HG03378 (cell line): ENCODE results near the gene OR10H5.
"Not testable (repeated sequence)": the region's sequence is repeated elsewhere in the genome, so short reads cannot be mapped to it uniquely, and the experiment has no call there.

ENCODE experiments used
- ATAC-seq: cut with Tn5 transposase; IDR thresholded peaks from one replicate; pipeline ENCODE4 v1.9.1; 2021; ENCODE audit warnings: mild to moderate bottlenecking, moderate library complexity; ENCODE audit not compliant: unreplicated experiment

The OR10H5 gene, protein sequence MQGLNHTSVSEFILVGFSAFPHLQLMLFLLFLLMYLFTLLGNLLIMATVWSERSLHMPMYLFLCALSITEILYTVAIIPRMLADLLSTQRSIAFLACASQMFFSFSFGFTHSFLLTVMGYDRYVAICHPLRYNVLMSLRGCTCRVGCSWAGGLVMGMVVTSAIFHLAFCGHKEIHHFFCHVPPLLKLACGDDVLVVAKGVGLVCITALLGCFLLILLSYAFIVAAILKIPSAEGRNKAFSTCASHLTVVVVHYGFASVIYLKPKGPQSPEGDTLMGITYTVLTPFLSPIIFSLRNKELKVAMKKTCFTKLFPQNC

DNA sequence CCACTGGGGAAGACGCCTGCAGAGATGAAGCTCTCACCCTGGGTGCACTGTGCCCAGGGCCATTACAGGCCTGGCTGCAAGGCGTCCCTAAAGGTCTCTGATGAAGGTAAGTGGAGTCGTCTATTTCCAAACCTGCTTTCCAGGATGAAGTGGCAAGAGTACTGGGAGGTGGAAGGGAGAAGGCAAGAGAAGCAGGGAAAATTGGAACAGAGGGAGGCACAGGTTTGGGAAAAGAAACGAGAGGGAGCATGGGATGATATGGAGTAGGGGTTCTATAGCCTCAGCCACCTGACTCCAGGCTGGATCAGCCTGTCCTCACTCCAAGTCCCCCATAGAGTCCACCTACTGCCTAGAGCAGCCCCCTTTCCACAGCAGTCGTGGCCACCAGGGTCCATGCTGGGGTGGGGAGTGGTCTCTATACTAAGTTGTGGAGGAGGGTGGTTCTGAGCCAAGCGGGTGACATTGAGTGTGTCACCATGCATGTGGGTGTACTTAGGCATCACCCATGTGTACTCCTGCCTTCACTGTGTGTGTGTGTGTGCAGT lies at the start of gene OR10H5:
Gene OR10H5, plus strand, starts transcription at position 51 of the 545 bp plus-strand sequence. CDS start 6,388 bp downstream, outside the sequence.
- no peak for ATAC-seq

DNA sequence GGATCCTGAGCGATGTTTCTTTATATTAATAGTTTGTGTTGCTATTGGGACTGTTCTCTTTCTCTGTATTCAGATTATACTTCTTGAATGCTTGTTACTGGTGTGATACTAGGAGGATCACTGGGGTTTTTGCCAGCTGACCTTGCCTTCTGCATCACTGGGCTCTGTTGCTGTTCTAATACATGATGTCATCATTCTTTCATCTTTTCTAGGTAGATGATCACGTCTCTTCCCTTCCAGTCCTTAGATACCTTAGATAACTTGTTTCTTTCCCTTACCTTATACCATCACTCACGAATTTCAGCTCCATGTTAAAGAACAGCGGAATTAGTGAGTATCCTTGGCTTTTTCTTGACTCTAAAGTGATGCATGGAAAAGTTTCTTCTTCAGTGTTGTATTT lies 49.7 kb upstream of the OR10H5 start, which contains the start of gene OR10H3:
Gene OR10H3, plus strand, starts transcription at position 264 of the 400 bp plus-strand sequence. CDS start 3,408 bp downstream, outside the sequence.
- ATAC-seq = no peak

DNA sequence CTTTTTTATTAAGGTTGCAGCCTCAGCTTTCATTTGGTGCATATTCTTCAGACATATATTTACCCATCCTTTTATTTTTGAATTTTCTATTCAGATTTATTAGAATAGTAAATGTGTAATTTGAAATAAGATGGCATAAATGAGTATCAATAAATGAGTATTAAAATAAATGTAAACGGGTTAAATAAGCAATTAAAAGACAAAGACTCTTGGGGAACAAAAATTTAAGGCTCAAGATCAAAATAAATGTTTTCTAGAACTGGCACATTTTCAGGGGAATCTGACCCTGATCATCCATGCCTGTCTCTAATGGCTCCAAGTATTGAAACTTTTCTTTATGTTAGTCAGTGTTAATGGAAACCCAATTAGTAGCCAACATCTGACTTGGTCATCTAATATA lies 46.7 kb upstream of the OR10H5 start:
- no peak for ATAC-seq

DNA sequence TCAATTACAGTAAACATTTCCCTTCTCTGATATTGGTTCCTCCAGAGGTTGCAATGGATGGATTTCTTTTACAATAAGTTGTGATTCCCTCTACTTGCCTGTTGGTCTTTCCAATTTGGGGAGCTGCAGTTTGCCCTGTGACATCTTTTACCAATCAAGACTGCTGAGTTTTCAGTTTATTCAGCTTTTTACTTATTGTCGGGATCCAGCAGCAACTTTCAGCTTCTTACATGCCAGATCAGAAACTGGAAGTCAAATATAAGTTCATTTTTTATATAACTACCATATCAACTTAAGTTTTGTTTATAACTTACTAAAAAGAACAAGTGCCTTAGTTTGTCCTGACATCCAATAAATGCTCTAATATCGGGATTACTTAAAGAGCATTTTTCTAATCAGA lies 39.2 kb upstream of the OR10H5 start:
- ATAC-seq = no peak

DNA sequence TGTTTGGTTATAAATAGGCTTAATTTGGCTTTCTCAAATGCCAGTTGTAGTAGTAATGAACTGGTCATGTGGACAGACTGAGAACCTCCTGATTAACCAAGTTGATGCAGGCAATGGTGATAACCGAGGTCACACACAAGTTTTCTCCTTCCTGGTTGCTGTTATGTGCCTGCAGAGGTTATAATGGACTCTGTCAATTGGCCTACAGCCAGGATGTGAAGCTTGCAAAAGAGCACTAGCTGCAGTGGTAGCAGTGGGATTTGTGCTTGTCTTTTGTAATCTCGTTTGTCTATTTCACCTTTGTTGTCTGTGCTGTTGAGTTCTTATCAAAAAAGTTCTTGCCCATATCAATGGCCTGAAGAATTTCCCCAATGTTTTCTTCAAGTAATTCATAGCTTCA lies 29.1 kb upstream of the OR10H5 start:
- ATAC-seq = no peak

DNA sequence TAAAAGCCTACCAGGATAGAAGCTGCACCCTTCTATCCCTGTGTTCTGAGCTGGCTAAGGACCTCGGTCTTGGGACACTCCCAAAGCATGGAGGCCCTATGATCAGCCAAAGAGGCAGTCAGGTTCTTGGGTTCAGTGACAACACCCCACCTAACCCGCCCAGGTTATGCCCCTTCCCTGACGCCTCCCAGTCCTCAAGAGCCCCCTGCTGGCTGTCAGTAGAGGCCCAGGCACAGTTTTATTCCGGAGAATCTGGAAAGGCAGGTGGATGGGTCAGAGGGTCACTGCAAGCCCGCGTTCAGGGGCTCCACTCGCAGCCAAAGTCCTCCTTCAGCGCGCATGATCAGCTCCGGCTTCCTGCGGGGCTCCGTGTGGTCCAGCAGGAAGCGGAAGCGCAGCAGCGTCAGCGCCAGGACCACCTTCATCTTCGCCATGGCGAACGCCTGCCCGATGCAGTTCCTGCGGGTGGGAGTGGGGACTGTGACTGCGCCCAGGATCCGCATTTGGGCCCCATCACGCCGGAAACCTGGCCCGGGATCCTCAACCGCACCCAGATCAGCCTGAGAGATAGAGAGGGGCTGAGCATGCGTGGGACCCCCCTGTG lies 27.4 kb upstream of the OR10H5 start:
- no peak for ATAC-seq

DNA sequence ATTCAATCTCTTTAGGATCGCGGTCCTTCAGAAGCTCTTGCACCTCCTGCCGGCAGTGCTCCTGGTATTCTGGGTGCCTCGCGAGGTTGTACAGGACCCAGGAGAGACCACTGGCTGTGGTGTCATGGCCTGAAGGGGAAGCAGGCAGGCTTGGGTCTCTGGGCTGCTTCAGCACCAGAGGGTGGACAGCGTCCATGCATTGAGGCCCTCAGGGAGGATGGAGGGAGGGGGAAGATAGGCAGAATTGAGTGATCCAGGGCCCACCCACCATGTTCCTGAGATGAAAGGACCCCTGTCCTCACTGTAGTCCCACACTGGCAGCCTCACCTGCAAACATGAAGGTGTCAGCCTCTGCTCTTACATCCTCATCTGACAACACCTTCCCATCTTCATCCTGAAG lies 17.9 kb upstream of the OR10H5 start:
- no peak for ATAC-seq

DNA sequence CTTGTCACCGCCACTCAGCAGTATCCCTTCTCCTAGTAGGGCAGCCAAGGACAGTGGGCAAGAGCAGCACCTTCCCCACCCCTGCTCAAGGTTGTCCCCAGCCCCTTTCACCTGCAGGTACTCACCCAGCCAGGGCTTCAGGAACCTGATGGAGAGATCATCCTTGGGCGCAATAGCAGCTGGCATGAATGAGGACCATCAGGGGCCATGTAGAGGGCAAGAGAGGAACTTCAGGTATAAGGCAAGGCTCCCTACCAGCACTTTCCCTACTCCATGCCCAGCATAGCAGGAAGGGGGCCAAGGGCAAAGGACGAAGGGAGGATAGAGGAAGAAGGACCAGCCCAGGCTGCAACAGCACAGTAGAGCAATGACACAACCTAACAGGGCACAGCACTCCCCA lies 13.3 kb upstream of the OR10H5 start:
- ATAC-seq = not testable (repeated sequence)

DNA sequence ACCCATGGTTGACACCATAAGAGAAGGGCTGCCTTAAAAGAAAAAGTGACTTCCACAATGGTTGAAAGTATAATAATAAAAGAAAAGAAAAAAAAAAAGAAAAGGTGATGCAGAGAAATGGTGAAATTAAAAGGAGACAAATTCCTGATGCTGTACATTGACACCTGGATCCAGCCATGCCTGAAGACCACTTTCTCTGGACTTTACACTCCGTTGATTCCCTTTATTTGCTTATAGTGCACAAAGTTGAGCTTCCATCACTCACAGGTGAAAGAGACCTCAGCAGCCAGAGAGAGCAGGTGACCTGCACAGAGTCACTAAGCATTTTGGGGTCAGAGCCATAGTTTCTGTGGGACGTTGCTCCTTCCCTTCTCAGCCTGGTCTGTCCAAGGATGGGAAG lies 12.2 kb upstream of the OR10H5 start:
- ATAC-seq = no peak

DNA sequence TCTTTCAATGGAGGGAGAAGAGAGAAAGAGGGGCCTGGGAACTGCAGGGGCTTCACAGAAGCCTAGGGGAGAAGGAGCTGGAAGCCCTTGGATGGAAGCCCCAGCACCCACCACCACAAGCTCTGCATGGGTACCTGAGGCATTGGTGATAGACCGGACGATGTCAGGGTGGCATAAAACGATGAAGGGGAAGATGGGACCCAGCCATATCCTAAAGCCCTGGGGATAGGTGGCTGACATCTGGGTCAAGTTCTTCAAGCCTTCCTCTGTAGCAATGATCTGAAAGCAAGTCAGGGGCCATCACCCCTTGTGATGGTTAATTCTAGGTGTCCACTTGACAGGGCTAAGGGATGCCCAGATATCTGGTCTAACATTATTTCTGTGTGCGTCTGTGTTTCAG lies 11.2 kb upstream of the OR10H5 start:
- no peak for ATAC-seq

DNA sequence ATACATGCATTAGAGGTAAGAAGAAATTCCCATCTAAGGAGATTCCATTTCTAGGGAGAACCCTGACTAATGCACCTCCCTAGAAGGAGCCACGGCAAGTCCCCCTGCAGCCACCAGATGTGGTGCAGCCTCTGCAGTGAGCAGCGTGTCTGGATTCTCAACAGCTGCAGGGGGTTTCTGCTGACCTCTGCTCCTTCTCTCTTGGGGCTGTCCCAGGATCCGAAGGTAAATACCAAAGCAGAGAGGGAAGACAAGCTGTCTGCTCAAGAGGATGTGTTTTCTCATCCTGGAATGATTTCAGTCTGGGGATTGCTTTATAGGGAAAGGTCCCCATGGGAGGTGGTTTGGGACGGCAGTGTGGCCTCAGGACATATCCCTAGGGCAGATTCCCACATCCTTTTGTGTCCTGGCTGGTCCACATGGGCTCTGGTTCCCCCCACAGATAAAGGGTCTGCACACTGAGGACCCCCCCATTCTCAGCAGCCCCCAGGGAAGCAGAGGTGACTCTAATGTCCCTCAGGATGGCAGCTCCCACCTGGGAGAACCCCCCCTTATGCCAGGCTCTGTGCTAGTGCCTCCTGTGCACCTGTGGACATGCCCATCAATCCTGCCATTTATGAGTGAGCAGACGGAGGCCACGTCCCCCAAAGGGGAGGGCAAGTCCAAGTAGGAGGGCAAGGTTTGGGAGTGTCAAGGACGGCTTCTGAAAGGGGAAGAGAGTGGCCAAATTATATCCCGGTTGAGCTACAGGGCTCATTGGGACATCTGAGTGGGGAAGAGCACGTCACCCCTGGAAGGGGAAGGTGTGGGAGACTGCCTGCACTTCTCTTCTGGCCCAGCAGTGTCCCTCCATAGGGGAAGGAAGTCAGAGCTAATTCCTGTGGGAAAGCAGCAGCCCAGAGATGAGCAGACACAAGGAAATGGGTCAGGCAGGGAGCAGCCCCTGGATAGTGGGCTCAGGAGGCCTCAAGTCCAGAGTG lies 10.2 kb upstream of the OR10H5 start:
- ATAC-seq = no peak

DNA sequence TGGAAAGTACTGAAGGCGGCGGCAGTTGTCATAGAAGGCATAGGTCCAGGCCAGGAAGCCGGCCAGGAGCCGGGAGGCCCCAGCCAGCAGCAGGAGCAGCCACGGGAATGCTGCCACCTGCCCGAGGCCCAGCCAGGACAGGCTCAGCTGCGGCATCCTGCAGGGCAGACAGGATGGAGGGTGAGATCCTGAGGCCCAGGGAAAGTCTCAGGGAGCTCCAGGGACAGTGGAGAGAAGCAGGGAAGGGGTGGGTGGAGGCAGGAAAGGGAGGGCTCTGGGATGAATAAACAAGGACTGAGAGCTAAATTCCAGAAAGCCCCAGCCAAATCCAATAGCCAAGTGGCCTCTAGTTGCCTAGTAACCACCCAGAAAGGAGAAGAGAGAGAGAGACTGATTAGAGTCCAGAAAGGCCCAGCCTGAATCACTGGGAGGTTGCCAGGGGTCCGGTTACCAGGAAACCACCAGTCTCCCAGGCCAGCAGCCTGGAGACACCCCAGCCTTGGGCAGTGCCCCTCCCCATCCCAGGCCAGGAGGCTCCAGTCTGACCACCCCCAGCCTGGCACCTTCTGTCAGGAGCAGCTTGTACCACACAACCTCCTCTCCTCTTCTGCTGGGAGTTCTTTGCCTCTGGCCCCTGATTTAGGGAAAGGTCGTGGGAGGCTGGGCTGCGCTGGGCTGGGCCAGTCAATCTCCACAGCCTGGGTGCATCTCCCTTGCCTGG lies 7.5 kb upstream of the OR10H5 start:
- ATAC-seq = no peak

DNA sequence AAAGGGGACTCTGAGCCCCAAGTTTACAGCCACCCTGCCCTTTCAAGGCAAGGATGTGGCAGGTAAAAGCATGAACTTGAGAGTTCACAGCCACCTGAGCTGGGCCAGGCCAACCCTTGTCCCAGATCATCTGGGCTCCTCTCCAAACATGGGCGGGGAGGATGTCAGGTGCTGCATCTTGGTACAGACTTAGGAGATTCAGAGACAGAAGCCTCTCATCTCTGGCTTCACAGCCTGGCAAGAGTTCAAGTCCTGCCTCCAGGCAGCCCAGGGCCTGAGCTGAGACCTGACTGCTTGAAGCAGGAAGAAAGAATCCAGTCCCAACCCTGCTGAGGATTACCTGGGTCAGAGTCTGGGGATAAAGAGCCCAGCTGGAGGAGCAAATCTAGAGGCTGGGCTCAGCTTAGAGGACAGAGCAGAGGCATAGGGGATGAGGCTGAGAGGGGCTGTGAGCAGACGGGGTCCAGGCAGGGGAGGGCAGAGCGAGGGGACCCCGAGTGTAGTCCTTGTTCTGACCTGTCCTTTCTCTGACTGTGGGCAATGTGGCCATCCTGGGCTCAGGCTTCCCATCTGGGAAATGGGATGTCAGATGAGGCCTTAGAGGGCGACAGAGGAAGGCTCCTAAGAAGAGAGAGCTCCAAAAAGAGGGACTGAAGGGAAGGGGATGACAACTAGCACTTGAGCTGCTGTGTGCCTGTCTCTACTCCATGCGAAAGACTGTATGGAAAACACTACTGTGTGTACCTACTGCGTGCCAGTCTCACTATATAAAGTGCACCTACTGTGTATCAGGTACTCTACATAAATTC lies 6.6 kb upstream of the OR10H5 start:
- ATAC-seq = no peak

DNA sequence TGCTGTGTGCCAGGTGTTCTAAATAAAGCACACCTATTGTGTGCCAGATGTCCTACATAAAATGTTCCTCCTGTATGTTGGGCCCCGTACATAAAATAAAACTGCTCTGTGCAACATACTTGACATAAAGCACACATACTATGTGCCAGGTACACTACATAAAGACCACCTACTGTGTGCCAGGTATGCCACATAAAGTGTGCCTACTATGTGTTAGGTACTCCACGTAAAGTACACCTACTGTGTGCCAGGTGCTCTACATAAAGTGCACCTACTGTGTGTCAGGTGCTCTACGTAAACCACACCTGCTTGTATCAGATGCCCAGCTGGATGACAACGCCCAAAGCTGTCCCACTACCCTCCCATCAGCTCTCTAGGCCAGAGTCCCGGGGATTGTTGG lies 5.8 kb upstream of the OR10H5 start:
- ATAC-seq = no peak

DNA sequence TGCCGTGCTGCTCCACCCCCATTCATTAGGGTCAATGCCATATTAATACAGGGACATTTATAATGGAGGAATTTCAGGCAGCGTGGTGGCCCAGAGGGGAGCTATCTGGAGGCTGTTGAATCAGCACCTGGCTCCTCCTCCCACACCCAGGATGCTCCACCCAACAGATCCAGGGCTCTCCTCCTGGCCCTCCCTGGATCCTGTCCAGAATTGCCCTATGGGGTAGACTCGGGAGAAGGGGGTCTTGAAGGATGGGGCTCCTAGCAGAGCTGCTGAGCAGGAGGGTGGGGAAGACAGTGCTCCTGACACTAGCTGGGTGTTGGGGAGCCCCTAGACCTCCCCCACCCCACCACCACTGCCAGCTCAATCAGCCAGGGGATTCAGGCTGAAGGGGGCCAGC lies 5.2 kb upstream of the OR10H5 start:
- no peak for ATAC-seq

DNA sequence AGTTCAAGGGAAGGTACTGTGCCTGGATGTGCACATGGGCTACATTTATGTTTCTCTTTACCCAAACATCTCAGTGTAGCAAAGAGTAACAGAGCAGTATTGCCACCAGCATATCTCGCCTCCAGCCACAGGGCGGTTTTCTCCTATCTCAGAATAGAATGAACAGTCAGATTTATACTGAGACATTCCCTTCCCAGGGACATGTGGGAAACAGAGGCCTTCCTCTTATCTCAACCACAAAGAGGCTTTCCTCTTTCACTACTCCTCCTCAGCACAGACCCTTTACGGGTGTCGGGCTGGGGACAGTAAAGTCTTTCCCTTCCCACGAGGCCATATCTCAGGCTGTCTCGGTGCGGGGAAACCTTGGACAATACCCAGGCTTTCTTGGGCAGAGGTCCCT lies 4.6 kb upstream of the OR10H5 start:
- ATAC-seq = not testable (repeated sequence)

DNA sequence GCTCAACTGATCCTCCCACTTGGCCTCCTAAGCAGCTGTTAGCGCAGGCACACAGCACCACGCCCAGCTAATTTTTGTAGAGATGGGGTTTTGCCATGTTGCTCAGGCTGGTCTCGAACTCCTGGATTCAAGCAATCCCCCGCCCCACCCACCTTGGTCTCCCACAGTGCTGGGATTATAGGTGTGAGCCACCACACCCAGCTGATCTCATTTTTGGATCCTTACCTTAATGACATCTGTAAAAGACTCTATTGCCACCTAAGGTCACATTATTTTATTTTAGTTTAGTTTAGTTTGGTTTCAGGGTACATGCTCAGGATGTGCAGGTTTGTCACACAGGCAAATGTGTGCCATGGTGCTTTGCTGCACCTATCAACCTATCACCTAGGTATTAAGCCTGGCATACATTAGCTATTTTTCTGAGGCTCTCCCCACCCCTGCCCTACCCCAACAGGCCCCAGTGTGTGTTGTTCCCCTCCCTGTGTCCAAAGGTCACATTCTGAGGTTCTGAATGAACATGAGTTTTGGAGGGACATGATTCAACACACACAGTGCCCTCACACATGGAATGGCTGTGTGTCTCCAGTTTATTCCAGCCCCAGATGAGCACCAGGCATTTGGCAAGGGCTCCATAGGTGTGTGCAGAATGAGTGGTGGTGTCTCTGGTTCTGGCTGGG lies 1.3 kb downstream of the OR10H5 start:
- no peak for ATAC-seq

DNA sequence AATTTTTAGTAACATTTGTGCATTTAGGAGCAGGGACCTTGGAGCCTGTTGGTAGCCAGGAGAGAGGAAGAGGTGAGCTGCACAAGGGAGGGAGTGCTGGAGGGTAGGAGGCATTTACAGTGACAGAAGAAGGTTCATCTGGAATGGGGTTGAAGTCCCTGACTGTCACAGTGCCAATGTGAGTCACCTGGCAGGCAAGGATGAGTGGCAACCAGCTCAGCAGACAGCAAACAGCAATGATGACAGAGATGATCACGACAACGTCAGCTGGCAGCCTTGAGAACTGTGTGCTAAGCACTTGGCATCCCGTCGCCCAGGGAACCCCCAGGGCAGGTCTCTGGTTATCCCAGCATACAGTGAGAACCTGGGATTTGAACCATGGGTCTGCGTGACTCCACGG lies 2.6 kb downstream of the OR10H5 start:
- ATAC-seq = no peak

DNA sequence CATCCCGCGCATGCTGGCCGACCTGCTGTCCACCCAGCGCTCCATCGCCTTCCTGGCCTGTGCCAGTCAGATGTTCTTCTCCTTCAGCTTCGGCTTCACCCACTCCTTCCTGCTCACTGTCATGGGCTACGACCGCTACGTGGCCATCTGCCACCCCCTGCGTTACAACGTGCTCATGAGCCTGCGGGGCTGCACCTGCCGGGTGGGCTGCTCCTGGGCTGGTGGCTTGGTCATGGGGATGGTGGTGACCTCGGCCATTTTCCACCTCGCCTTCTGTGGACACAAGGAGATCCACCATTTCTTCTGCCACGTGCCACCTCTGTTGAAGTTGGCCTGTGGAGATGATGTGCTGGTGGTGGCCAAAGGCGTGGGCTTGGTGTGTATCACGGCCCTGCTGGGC lies 6.8 kb downstream of the OR10H5 start:
- ATAC-seq = not testable (repeated sequence)
